Stimulated activated CD8-positive, alpha-beta memory T cell treated with anti-CD3 and anti-CD28 coated beads, Interleukin-15, amount 100 ng/mL, for 1 hour (primary cell): ENCODE data around the gene RRAS.
"Not testable (repeated sequence)": the region's sequence is repeated elsewhere in the genome, so short reads cannot be mapped to it uniquely, and the experiment has no call there.

Experiments
- DNase-seq: peaks from one replicate; pipeline ENCODE4 v3.0.0-alpha.2; 2020; ENCODE audit warnings: low read depth

RRAS gene

GRCh38 chr19:49654581-49654980, 14.6 kb upstream of the RRAS start:
- DNase-seq = no peak

GRCh38 chr19:49653466-49653806, 13.5 kb upstream of the RRAS start:
- DNase-seq = no peak

DNA sequence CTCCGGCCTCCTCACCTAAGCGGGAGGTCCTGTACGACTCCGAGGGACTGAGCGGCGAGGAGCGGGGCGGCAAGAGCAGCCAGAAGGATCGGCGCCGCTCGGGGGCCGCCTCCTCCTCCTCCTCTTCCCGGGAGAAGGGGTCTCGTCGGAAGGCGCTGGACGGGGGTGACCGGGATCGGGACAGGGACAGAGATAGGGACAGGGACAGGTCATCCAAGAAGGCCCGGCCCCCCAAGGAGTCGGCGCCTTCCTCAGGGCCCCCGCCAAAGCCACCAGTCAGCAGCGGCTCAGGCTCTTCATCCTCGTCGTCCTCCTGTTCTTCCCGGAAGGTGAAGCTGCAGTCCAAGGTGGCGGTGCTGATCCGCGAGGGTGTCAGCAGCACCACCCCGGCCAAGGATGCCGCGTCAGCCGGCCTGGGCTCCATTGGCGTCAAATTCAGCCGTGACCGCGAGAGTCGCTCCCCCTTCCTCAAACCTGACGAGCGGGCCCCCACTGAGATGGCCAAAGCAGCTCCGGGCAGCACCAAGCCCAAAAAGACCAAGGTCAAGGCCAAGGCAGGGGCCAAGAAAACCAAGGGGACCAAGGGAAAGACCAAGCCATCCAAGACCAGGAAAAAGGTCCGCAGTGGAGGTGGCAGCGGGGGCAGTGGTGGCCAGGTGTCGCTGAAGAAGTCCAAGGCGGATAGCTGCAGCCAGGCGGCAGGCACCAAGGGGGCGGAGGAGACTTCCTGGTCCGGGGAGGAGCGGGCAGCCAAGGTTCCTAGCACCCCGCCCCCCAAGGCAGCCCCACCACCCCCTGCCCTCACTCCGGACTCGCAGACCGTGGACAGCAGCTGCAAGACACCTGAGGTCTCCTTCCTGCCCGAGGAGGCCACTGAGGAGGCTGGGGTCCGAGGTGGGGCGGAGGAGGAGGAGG, 12.9 kb upstream of the RRAS start:
- no peak for DNase-seq

DNA sequence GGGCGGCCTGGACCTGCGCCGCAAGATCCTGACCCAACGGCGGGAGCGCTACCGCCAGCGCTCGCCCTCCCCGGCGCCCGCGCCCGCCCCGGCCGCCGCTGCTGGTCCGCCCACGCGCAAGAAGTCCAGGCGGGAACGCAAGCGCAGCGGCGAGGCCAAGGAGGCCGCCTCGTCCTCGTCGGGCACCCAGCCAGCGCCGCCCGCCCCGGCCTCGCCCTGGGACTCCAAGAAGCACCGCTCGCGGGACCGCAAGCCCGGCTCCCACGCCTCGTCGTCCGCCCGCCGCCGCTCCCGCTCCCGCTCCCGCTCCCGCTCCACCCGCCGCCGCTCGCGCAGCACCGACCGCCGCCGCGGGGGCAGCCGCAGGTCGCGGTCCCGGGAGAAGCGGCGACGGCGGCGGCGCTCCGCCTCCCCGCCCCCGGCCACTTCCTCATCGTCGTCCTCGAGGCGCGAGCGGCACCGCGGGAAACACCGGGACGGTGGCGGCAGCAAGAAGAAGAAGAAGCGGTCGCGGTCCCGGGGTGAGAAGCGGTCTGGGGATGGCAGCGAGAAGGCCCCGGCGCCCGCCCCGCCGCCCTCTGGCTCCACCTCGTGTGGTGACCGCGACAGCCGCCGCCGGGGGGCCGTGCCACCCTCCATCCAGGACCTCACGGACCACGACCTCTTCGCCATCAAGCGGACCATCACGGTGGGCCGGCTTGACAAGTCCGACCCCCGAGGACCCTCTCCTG, 12.0 kb upstream of the RRAS start:
- no peak for DNase-seq

GRCh38 chr19:49651029-49651819, 11.3 kb upstream of the RRAS start:
- DNase-seq = no peak

GRCh38 chr19:49646586-49646985, 6.6 kb upstream of the RRAS start:
- no peak for DNase-seq

DNA sequence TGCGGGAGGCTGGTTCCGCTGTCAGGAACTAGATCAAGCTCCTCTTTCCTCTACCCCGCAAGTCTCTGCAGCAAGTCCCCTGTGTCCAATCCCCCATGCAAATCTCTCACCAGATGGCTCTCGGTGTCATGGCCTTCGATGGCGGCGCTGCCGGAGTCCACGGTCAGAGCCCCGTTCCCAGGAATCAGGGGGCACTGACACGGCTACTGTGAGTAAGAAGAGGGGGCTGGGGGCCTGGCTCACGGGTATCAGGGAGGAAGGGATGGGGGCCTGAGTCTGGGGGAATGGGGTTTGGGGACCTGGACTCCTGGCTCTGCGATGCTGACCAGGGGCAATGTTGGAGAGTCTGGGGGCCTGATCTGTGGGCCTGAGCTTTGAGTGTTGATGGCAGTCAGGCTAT, 6.1 kb upstream of the RRAS start:
- no peak for DNase-seq

- DNase-seq = no peak
Observed at GRCh38 chr19:49645592-49645991, 5.6 kb upstream of the RRAS start.

DNA sequence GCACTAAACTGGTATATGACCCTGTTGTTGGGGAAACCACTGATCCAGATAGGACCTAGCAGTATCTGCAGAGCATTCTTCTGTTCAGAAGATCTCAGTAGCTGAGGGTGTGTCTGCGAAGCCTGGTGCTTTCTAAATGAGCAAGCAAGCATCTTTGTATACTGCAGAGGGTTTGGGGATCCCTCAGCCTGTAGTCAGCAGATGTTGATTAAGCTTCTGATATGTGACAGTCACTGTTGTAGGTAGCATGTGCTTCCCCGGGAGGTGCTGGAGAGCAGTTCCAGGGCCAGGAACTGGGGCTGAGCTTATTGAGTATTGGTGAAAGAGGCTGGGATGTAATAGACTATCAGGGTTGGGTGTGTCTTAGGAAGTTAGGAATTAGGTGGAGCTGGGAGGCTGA, 3.5 kb upstream of the RRAS start:
- no peak for DNase-seq

DNA sequence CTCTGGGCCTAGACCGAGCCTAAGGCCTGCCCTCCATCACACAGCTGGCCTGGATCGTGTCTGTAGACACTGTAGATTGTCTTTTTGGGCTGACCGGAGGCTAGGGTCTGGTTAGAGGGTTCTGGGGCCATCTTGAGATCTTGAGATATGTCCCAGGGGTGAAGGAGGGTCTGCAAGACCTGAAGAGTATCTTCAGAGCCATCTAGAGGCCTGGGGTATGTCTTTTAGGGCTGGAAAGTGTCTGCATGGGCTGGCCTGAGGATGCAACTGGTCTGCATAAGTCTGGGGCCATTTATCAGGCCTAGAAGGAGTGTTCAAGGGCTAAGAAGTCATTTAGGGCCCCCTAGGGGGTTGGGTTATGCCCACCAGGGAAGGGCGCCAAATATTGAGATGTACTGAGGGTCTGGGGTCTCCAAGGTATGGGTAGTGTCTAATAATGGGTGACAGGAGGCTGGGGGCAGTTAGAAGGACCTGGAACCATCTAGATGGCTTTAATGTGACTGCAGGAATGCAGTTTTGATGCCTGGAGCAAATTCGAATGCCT, 2.6 kb upstream of the RRAS start:
- no peak for DNase-seq

- peak; percentile 94 for DNase-seq
Observed at GRCh38 chr19:49641688-49642491, 1.9 kb upstream of the RRAS start, which contains the start of gene SCAF1. SCAF1 (plus strand) TSS chr19:49642209; CDS start chr19:49645027, 2,818 bp downstream.

GRCh38 chr19:49639401-49640112, 386 bp downstream of the RRAS start:
- DNase-seq = no peak

GRCh38 chr19:49637821-49638738, 1.9 kb downstream of the RRAS start:
- DNase-seq = no peak

DNA sequence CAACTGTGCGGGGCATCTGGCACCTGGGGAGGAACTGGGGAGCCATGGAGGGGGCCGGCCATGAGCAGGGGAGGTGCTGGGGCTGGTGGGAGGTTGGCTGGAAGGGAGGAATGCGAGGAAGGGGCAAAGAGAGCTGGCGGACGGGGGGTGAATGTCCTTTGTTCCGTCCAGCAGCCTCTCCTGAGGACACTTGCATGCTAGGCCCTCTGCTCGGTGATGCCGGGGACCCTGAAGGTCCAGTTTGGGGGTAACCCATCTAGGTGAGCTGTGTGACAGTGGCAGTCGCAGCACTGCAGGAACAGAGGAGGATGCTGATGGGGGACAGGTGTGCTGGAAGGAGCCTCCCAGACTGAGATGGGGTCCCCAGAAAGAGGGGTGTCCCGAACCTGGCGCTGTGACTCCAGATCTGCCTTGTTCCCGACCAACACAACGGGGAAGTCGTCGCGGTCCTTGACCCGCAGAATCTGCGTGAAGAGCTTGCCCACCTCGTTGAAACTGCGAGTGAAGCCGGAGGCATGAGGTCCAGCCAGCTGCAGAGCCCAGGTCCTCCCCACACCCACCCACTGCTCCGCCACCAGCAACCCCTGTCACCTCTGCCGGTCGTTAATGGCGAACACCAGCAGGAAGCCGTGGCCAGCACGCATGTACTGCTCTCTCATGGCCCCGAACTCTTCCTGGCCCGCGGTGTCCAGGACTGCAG, 3.6 kb downstream of the RRAS start:
- no peak for DNase-seq

DNA sequence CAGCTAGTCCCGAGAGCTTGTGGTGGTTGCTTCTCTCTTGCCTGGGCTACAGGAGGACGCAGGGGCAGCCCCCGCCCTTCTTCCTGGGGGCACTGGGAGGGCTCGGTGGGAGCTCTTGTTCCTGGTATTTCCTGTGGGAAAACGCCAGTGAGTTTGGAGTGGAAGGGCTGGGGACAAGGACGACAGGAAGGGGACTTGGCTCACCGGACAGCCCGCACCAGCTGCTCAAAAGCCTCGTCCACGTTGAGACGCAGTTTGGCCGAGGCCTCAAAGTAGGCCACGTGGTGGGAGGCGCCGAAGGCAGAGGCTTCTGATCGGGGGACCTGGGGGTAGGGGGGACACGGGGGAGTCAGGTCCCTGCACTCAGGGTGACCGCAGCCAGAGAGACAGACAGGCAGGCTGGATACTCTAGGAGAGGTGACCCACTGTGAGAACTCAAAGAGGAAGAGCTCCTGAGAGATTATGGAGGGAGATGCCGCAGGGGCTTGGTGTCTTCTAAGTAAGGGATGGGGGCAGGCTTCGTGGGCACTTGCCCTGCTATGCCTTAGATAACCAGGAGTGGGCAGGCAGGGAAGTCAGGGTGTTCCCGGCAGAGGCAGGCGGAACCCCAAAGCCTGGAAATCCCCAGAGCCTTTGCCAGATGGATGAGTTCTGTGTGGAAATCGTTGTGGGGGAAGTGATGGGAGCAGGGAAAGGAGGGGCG, 4.3 kb downstream of the RRAS start:
- no peak for DNase-seq

GRCh38 chr19:49633273-49633672, 6.7 kb downstream of the RRAS start:
- DNase-seq = not testable (repeated sequence)

- DNase-seq = no peak
Observed at GRCh38 chr19:49632576-49632975, 7.4 kb downstream of the RRAS start.

DNA sequence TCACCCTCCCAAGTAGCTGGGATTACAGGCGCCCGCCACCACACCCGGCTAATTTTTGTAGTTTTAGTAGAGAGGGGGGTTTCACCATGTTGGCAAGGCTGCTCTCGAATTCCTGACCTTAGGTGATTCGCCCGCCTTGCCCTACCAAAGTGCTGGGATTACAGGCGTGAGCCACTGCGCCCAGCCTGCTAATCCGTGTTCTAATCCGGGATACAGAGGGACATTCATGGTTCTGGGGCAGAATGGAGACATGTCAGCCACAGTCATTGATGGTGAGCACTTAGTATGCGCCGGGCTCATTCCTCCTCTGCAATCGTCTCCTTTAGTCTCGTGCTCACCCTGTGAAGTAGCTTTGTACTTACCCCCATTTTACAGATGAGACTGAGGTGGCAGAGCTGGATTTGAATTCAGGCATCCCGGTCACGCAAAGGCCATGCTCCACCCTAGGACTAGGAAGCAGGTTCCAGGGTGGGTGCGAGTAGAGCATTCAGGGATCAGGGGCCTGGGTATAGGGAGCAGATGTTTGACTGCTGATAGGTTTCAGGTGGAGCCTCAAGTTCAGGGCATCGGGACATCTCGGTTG, 8.2 kb downstream of the RRAS start:
- DNase-seq = no peak
